GM21529 (cell line): Measurements from ENCODE around the gene CCDC54.
"Not testable (repeated sequence)": the region's sequence is repeated elsewhere in the genome, so short reads cannot be mapped to it uniquely, and the experiment has no call there.

Experiments
- ATAC-seq: cut with Tn5 transposase; IDR thresholded peaks from one replicate; pipeline ENCODE4 v1.9.1; 2021; ENCODE audit not compliant: unreplicated experiment

CCDC54 gene

GRCh38 chr3:107377151-107377550 lies at the start of gene CCDC54:
CCDC54 (plus strand) TSS chr3:107377439; CDS start chr3:107377588, 149 bp downstream.
- no peak for ATAC-seq

- no peak for ATAC-seq
Measured at GRCh38 chr3:107328069-107328468, 49.2 kb upstream of the CCDC54 start.

- no peak for ATAC-seq
Measured at GRCh38 chr3:107329088-107329487, 48.2 kb upstream of the CCDC54 start.

GRCh38 chr3:107339690-107340089 lies 37.5 kb upstream of the CCDC54 start:
- ATAC-seq, result not testable (repeated sequence)

- no peak for ATAC-seq
Measured at GRCh38 chr3:107344722-107345121, 32.5 kb upstream of the CCDC54 start.

- no peak for ATAC-seq
Measured at GRCh38 chr3:107345822-107346405, 31.3 kb upstream of the CCDC54 start.

- no peak for ATAC-seq
Measured at GRCh38 chr3:107346564-107346963, 30.7 kb upstream of the CCDC54 start.

GRCh38 chr3:107347751-107348150 lies 29.5 kb upstream of the CCDC54 start:
- ATAC-seq, result no peak

- ATAC-seq, result no peak
Measured at GRCh38 chr3:107356706-107357105, 20.5 kb upstream of the CCDC54 start.

GRCh38 chr3:107361633-107362032 lies 15.6 kb upstream of the CCDC54 start:
- ATAC-seq, result no peak

- ATAC-seq, result no peak
Measured at GRCh38 chr3:107365051-107365450, 12.2 kb upstream of the CCDC54 start.

- no peak for ATAC-seq
Measured at GRCh38 chr3:107366766-107367165, 10.5 kb upstream of the CCDC54 start.

GRCh38 chr3:107367353-107367752 lies 9.9 kb upstream of the CCDC54 start:
- ATAC-seq, result no peak

- ATAC-seq, result no peak
Measured at GRCh38 chr3:107368654-107369398, 8.4 kb upstream of the CCDC54 start.

GRCh38 chr3:107369791-107370190 lies 7.4 kb upstream of the CCDC54 start:
- ATAC-seq, result no peak

GRCh38 chr3:107370907-107371306 lies 6.3 kb upstream of the CCDC54 start:
- ATAC-seq, result no peak

GRCh38 chr3:107372506-107372905 lies 4.7 kb upstream of the CCDC54 start:
- ATAC-seq, result no peak

- no peak for ATAC-seq
Measured at GRCh38 chr3:107373896-107374295, 3.3 kb upstream of the CCDC54 start.

GRCh38 chr3:107375682-107376081 lies 1.6 kb upstream of the CCDC54 start:
- no peak for ATAC-seq

GRCh38 chr3:107382631-107383030 lies 5.4 kb downstream of the CCDC54 start:
- ATAC-seq, result no peak

GRCh38 chr3:107384428-107384827 lies 7.2 kb downstream of the CCDC54 start:
- no peak for ATAC-seq

GRCh38 chr3:107384907-107385306 lies 7.7 kb downstream of the CCDC54 start:
- no peak for ATAC-seq

GRCh38 chr3:107387555-107387954 lies 10.3 kb downstream of the CCDC54 start:
- ATAC-seq, result no peak
